ENCODE measurements around the gene FAM187B.
A peak's percentile ranks its signal among the peaks of the same experiment; 100 is the strongest.
"Not testable (repeated sequence)": the region's sequence is repeated elsewhere in the genome, so short reads cannot be mapped to it uniquely, and the experiment has no call there.

FAM187B gene

DNA sequence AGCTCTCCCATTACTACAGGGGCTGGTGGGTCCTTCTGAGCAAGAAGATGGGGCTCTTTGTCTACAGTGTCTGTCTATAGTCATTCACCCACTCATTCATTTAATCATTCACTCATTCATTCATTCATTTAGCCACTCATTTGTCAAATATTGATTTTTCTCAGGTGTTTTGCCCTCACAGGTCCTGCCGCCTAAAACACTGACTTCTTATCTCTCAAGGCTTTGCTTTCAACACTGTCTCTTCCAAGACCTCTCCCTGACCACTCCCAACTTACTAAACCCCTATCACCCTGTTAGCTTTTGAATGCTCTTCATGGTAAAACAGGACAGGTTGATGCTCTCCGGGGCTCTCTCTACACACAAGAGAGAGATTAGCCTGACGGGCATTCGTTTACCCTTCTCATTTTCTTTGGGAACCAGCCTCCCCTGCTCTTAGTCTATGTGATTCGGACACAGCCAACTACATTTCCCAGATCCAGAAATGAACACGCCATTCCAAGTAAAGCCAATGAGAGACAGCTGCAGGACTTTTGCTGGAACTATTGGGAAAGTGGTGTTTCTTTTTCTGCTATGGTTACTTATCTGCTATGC lies 22.7 kb downstream of the FAM187B start:
- H3K4me3 ChIP-seq (ENCODE audit: low read depth, low read length): no peak overlapping the region
- no peak for TF ChIP-seq MYC (IDR thresholded peaks at IDR 0.05; ENCODE audit: low read depth, low read length)
- TF ChIP-seq, protein P1, sequence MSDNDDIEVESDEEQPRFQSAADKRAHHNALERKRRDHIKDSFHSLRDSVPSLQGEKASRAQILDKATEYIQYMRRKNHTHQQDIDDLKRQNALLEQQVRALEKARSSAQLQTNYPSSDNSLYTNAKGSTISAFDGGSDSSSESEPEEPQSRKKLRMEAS (IDR thresholded peaks at IDR 0.05; ENCODE audit: low read depth, low read length): no peak
- TF ChIP-seq POLR2A (IDR thresholded peaks at IDR 0.05; ENCODE audit: extremely low read depth, insufficient read length): no peak
- TF ChIP-seq, protein P2, sequence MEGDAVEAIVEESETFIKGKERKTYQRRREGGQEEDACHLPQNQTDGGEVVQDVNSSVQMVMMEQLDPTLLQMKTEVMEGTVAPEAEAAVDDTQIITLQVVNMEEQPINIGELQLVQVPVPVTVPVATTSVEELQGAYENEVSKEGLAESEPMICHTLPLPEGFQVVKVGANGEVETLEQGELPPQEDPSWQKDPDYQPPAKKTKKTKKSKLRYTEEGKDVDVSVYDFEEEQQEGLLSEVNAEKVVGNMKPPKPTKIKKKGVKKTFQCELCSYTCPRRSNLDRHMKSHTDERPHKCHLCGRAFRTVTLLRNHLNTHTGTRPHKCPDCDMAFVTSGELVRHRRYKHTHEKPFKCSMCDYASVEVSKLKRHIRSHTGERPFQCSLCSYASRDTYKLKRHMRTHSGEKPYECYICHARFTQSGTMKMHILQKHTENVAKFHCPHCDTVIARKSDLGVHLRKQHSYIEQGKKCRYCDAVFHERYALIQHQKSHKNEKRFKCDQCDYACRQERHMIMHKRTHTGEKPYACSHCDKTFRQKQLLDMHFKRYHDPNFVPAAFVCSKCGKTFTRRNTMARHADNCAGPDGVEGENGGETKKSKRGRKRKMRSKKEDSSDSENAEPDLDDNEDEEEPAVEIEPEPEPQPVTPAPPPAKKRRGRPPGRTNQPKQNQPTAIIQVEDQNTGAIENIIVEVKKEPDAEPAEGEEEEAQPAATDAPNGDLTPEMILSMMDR (IDR thresholded peaks at IDR 0.05; ENCODE audit: low read depth, low read length): no peak

DNA sequence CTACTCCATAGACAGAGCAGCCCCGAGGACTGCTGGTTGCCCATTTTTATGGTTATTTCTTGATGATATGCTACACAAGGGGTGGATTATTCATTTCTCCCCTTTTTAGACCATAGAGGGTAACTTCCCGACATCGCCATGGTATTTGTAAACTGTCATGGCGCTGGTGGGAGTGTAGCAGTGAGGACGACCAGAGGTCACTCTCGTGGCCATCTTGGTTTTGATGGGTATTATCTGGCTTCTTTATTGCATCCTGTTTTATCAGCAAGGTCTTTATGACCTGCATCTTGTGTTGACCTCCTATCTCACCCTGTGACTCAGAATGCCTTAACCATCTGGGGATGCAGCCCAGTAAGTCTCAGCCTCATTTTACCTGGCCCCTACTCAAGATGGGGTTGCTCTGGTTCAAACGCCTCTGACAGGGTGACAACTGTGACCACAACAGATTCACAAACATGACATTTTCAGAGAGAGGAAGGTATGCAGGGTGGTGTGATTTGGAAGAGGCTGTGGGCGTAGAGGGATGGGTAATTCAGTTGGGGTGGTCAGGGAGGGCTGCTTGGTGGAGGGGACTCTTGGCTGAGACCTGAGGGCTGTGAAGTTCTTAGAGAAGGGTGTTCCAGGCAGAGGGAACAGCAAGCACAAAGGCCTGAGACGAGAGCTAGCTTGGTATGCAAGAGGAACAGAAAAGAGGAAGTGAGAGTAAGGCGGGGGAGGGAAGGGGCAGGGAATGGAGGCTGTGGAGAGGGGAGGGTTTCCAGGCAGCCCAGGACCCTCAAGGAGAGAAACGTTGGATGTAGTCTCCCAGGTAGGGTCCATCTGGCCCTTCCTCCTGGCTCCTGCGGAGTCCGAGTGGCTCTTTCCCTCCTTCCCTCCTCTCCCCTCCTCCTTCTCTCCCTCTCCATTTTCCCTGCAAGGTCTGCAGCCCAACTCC lies 23.5 kb downstream of the FAM187B start:
- DNase-seq (ENCODE audit: low read depth): peak; percentile 78
- TF ChIP-seq MYC (IDR thresholded peaks at IDR 0.05; ENCODE audit: low read depth, low read length) (no peak), POLR2A (IDR thresholded peaks at IDR 0.05; ENCODE audit: extremely low read depth, insufficient read length) (no peak)
- TF ChIP-seq, protein P2 (IDR thresholded peaks at IDR 0.05; ENCODE audit: low read depth, low read length): no peak
- TF ChIP-seq, protein P1 (IDR thresholded peaks at IDR 0.05; ENCODE audit: low read depth, low read length): no peak
- no peak overlapping the region for H3K4me3 ChIP-seq (ENCODE audit: low read depth, low read length)

More for the DNA sequence above, 22.7 kb downstream of the FAM187B start:
- DNase-seq (ENCODE audit: low read depth): no peak

DNA sequence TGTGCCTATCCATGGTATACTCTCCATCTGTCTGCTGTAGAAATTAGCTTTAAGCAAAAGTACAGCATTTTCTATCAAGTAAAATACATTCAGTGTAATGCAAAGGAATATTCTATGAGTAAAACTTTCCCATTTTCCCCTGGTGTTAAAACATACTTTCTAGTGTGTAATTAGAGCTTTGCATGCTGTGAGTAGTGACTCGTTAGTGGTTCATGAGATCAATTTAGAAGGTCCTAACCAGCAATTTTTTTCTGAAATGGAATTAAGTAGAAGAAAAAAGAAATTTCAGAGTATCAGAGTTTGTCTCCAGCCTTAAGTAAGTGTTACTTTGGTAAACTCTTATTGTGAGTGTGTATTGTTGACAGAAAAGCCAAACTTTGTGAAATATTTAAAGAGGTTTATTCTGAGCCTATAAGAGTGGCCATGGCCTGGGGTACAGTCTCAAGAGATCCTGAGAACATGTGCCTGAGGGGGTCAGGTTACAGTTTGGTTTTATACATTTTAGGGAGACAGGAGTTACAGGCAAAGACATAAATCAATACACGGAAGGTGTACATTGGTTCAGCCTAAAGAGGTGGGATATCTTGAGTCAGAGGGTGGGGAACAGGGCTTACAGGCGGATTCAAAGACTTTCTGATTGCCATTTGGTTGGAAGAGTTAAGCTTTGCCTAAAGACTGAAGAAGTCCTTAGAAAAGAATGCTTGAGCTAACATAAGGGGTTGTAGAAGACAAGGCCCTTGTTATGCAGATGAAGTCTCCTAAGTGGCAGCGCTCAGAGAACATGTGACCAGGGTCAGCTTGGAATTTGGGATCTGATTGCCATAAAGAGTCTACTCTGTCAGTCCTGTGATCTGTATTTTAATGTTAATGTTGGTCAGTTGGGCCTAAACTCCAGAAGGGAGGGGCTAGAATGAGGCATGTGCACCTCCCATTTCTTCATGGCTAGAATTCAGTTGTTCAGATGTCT lies 25.5 kb downstream of the FAM187B start:
- DNase-seq (ENCODE audit: low read depth): no peak
- no peak overlapping the region for H3K4me3 ChIP-seq (ENCODE audit: low read depth, low read length)
- TF ChIP-seq MYC (IDR thresholded peaks at IDR 0.05; ENCODE audit: low read depth, low read length) (no peak), POLR2A (IDR thresholded peaks at IDR 0.05; ENCODE audit: extremely low read depth, insufficient read length) (no peak)
- TF ChIP-seq, protein P1 (IDR thresholded peaks at IDR 0.05; ENCODE audit: low read depth, low read length): no peak
- TF ChIP-seq, protein P2 (IDR thresholded peaks at IDR 0.05; ENCODE audit: low read depth, low read length): no peak

DNA sequence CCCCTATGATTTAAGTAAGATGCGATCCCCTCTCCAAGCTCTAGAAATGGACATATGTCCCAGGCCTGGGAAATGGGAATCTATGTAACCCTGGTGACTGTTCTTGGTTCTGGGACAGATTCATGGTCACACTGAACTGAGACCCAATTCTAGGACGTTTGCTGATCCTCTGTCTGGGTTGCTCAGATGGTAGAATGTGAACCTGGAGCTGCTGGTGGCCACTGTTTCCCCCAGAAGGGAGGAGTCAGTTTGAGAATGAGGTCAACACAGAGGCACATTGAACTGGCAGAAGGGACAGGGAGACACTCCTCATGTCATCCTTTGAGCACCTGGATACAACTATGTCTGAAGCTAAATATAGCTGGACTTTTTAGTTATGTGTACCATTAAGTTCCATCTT lies 29.1 kb downstream of the FAM187B start:
- TF ChIP-seq POLR2A (IDR thresholded peaks at IDR 0.05; ENCODE audit: extremely low read depth, insufficient read length): no peak
- TF ChIP-seq, protein P1 (IDR thresholded peaks at IDR 0.05; ENCODE audit: low read depth, low read length): no peak
- TF ChIP-seq, protein P2 (IDR thresholded peaks at IDR 0.05; ENCODE audit: low read depth, low read length): no peak
- TF ChIP-seq MYC (IDR thresholded peaks at IDR 0.05; ENCODE audit: low read depth, low read length): no peak
- DNase-seq (ENCODE audit: low read depth): no peak
- no peak overlapping the region for H3K4me3 ChIP-seq (ENCODE audit: low read depth, low read length)

DNA sequence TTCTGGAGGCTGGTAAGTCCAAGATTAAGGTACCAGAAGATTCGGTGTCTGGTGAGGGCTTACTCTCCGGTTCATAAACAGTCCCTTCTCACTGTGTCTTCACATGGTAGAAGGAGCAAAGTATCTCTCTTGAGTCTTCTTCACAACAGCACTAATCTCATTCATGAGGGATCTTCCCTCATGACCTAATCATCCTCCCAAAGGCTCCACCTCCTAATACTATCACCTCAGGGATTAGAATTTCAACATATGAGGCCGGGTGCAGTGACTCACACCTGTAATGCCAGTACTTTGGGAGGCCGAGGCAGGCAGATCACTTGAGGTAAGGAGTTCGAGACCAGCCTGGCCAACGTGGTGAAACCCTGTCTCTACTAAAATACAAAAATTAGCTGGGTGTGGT lies 31.7 kb downstream of the FAM187B start:
- DNase-seq (ENCODE audit: low read depth); H3K4me3 ChIP-seq (ENCODE audit: low read depth, low read length): not testable (repeated sequence)

Data from NB4 (cell line).